ENCODE data around the gene SLC10A3.

The SLC10A3 gene

GRCh38 chrX:154490414-154491083, at the start of gene SLC10A3:
Gene SLC10A3 (minus strand): TSS chrX:154490629. CDS start chrX:154488940, 1,689 bp downstream.
- DNase-seq = peak; percentile 71

- DNase-seq = no peak
These were observed 48.6 kb upstream of the SLC10A3 start for GRCh38 chrX:154539077-154539476.

GRCh38 chrX:154535892-154536291, 45.5 kb upstream of the SLC10A3 start:
- DNase-seq = no peak

- peak; percentile 61 for DNase-seq
These were observed 44.3 kb upstream of the SLC10A3 start for GRCh38 chrX:154534526-154535322.

- DNase-seq = no peak
These were observed 42.3 kb upstream of the SLC10A3 start for GRCh38 chrX:154532690-154533089.

GRCh38 chrX:154531626-154532025, 41.2 kb upstream of the SLC10A3 start:
- DNase-seq = peak; percentile 51

GRCh38 chrX:154530286-154530685, 39.9 kb upstream of the SLC10A3 start:
- DNase-seq = no peak

- DNase-seq = no peak
These were observed 38.8 kb upstream of the SLC10A3 start for GRCh38 chrX:154529206-154529612.

GRCh38 chrX:154526901-154527675, 36.7 kb upstream of the SLC10A3 start:
- peak; percentile 42 for DNase-seq

GRCh38 chrX:154525606-154526490, 35.4 kb upstream of the SLC10A3 start:
- no peak for DNase-seq

GRCh38 chrX:154519389-154519788, 29.0 kb upstream of the SLC10A3 start:
- no peak for DNase-seq

- no peak for DNase-seq
These were observed 26.8 kb upstream of the SLC10A3 start for GRCh38 chrX:154517101-154517781.

GRCh38 chrX:154516656-154517100, 26.2 kb upstream of the SLC10A3 start:
- no peak for DNase-seq

- peak; percentile 77 for DNase-seq
These were observed 25.7 kb upstream of the SLC10A3 start, which contains the start of gene FAM3A for GRCh38 chrX:154515966-154516655. Gene FAM3A (minus strand): TSS chrX:154516232. CDS start chrX:154515772, 460 bp downstream.

GRCh38 chrX:154515090-154515965, 24.9 kb upstream of the SLC10A3 start:
- DNase-seq = no peak

- no peak for DNase-seq
These were observed 23.3 kb upstream of the SLC10A3 start for GRCh38 chrX:154513716-154514115.

GRCh38 chrX:154512879-154513553, 22.6 kb upstream of the SLC10A3 start:
- no peak for DNase-seq

GRCh38 chrX:154511761-154512160, 21.3 kb upstream of the SLC10A3 start:
- no peak for DNase-seq

- no peak for DNase-seq
These were observed 19.0 kb upstream of the SLC10A3 start for GRCh38 chrX:154509455-154509854.

All from kidney glomerular epithelial cell (primary cell).